OCI-LY1 (cell line): Measurements from ENCODE around the gene AKAP13.

ENCODE experiments used
- H2AFZ ChIP-seq: fragments of 200-600 bp; sonication (generic), shearing (Covaris generic); 2 replicates; pipeline ENCODE4 v1.6.0; 2014; ENCODE audit warnings: antibody characterized with exemption, mild to moderate bottlenecking, low read length
- H3F3A ChIP-seq: fragments of 200-600 bp; sonication (generic), shearing (Covaris generic); 2 replicates; pipeline ENCODE4 v1.6.0; 2014; ENCODE audit warnings: mild to moderate bottlenecking, antibody characterized with exemption, low read length, moderate library complexity; ENCODE audit not compliant: insufficient read depth
- H3K27ac ChIP-seq: fragments of 200-600 bp; sonication (generic); 2 replicates; pipeline ENCODE4 v1.5.1; 2014; ENCODE audit warnings: low read length, mixed run types, mild to moderate bottlenecking, low read depth; ENCODE audit not compliant: poor library complexity, severe bottlenecking
- H3K27me3 ChIP-seq: fragments of 200-600 bp; sonication (generic); 2 replicates; pipeline ENCODE4 v1.6.0; 2014; ENCODE audit warnings: antibody characterized with exemption, mild to moderate bottlenecking, low read length, moderate library complexity; ENCODE audit not compliant: insufficient read depth
- H3K36me3 ChIP-seq: fragments of 200-600 bp; sonication (generic); 2 replicates; pipeline ENCODE4 v1.6.1; 2014; ENCODE audit warnings: mild to moderate bottlenecking, antibody characterized with exemption, low read length, moderate library complexity, mixed read lengths; ENCODE audit not compliant: insufficient read depth
- H3K4me1 ChIP-seq: fragments of 200-600 bp; sonication (generic); 2 replicates; pipeline ENCODE4 v1.5.1; 2014; ENCODE audit warnings: mild to moderate bottlenecking, low read length, moderate library complexity; ENCODE audit not compliant: insufficient read depth, severe bottlenecking
- H3K4me2 ChIP-seq: fragments of 200-600 bp; sonication (generic), shearing (Covaris generic); 2 replicates; pipeline ENCODE4 v1.6.1; 2014; ENCODE audit warnings: low read length
- H3K4me3 ChIP-seq: fragments of 200-600 bp; sonication (generic); 2 replicates; pipeline ENCODE4 v1.5.1; 2014; ENCODE audit warnings: low read length, low read depth, mild to moderate bottlenecking, mixed read lengths; ENCODE audit not compliant: poor library complexity, severe bottlenecking
- H3K79me2 ChIP-seq: fragments of 200-600 bp; shearing (Covaris generic); 2 replicates; pipeline ENCODE4 v1.6.1; 2016; ENCODE audit warnings: mixed run types, low read length, mixed read lengths; ENCODE audit not compliant: insufficient read depth
- H3K9ac ChIP-seq: fragments of 200-600 bp; sonication (generic), shearing (Covaris generic); 2 replicates; pipeline ENCODE4 v1.6.1; 2014; ENCODE audit warnings: mild to moderate bottlenecking, low read length, mixed read lengths
- H3K9me2 ChIP-seq: fragments of 200-600 bp; sonication (generic), shearing (Covaris generic); 2 replicates; pipeline ENCODE4 v1.6.1; 2014; ENCODE audit warnings: low read depth, mild to moderate bottlenecking, low read length, mixed read lengths
- H3K9me3 ChIP-seq: fragments of 200-600 bp; shearing (Covaris generic); 2 replicates; pipeline ENCODE4 v1.6.1; 2014; ENCODE audit warnings: low read length, mixed read lengths
- H4K20me1 ChIP-seq: fragments of 200-600 bp; sonication (generic), shearing (Covaris generic); 2 replicates; pipeline ENCODE4 v1.6.0; 2016; ENCODE audit warnings: mild to moderate bottlenecking, low read length; ENCODE audit not compliant: insufficient read depth
- EZH2 ChIP-seq: fragments of 200-600 bp; sonication (generic), shearing (Covaris generic); IDR thresholded peaks from 2 replicates; pipeline ENCODE4 v1.8.0; 2017; ENCODE audit warnings: borderline replicate concordance, mixed run types, mild to moderate bottlenecking, antibody characterized with exemption, low read length, moderate library complexity, mixed read lengths
- TF ChIP-seq, protein P1 (sequence below): fragments of 200-600 bp; sonication (generic), shearing (Covaris generic); IDR thresholded peaks from 2 replicates; pipeline ENCODE4 v1.5.1; 2017; ENCODE audit warnings: mild to moderate bottlenecking, antibody characterized with exemption, low read length, moderate library complexity, mixed read lengths

Gene AKAP13

DNA sequence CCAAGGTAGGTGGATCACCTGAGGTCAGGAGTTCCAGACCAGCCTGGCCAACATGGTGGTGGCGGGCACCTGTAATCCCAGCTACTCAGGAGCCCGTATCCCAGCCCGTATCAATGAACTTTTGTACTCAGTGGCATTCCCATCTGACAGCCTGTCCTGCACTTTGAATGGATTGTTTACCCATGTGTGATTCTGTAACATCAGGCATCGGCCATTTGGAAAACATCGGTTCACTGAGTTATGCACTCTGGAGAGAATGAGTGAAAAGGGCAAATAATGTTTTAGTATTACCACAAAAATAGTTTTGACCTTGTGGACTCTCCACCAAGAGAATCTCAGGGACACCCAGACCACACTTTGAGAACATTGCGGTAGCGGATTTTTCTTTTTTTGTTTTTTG, 400.7 kb downstream of the AKAP13 start:
- TF ChIP-seq, protein P1, sequence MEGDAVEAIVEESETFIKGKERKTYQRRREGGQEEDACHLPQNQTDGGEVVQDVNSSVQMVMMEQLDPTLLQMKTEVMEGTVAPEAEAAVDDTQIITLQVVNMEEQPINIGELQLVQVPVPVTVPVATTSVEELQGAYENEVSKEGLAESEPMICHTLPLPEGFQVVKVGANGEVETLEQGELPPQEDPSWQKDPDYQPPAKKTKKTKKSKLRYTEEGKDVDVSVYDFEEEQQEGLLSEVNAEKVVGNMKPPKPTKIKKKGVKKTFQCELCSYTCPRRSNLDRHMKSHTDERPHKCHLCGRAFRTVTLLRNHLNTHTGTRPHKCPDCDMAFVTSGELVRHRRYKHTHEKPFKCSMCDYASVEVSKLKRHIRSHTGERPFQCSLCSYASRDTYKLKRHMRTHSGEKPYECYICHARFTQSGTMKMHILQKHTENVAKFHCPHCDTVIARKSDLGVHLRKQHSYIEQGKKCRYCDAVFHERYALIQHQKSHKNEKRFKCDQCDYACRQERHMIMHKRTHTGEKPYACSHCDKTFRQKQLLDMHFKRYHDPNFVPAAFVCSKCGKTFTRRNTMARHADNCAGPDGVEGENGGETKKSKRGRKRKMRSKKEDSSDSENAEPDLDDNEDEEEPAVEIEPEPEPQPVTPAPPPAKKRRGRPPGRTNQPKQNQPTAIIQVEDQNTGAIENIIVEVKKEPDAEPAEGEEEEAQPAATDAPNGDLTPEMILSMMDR, result no peak
- TF ChIP-seq EZH2, result no peak
- H3K27ac ChIP-seq, result no peak overlapping the region
- H4K20me1 ChIP-seq, result no peaks in the 10 kb centered on the region

DNA sequence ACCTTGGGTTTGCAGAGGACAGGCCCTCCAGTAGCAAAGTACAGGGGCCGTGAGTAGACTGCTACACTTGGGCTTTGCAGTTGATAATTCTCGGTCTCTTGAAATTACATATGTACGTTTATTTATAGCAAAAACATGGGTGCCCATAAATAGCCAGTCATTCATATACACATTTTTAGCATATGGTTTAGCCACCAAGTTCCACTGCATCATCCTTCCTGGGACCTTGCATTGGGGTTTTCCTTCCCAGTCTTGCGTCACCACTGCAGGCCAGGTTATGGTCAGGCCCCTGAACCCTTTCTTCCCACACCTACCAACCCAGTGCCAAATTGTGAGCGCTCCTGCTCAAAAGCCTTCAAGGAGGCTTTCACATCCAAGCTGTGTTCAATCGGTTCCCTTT, 401.7 kb downstream of the AKAP13 start:
- Histone ChIP-seq H2AFZ (no peak overlapping the region), H3K4me1 (no peaks in the 10 kb centered on the region), H3K27me3 (no peaks in the 10 kb centered on the region), H3K9ac (no peak overlapping the region), H3F3A (no peaks in the 10 kb centered on the region), H3K79me2 (no peaks in the 10 kb centered on the region), H3K9me2 (no peaks in the 10 kb centered on the region), H3K4me3 (no peak overlapping the region), H3K4me2 (no peak overlapping the region), H4K20me1 (no peaks in the 10 kb centered on the region), H3K9me3 (no peaks in the 10 kb centered on the region), H3K27ac (no peak overlapping the region), H3K36me3 (no peaks in the 10 kb centered on the region)
- TF ChIP-seq, protein P1, result no peak
- no peak for TF ChIP-seq EZH2

More for the DNA sequence above, 400.7 kb downstream of the AKAP13 start:
- Histone ChIP-seq H3K79me2 (no peaks in the 10 kb centered on the region), H3K27me3 (no peaks in the 10 kb centered on the region), H3K4me2 (no peak overlapping the region), H3K9ac (no peak overlapping the region), H3K4me3 (no peak overlapping the region), H3K36me3 (no peaks in the 10 kb centered on the region), H3K4me1 (no peaks in the 10 kb centered on the region), H3K9me3 (no peaks in the 10 kb centered on the region), H2AFZ (no peak overlapping the region), H3K9me2 (no peaks in the 10 kb centered on the region), H3F3A (no peaks in the 10 kb centered on the region)

DNA sequence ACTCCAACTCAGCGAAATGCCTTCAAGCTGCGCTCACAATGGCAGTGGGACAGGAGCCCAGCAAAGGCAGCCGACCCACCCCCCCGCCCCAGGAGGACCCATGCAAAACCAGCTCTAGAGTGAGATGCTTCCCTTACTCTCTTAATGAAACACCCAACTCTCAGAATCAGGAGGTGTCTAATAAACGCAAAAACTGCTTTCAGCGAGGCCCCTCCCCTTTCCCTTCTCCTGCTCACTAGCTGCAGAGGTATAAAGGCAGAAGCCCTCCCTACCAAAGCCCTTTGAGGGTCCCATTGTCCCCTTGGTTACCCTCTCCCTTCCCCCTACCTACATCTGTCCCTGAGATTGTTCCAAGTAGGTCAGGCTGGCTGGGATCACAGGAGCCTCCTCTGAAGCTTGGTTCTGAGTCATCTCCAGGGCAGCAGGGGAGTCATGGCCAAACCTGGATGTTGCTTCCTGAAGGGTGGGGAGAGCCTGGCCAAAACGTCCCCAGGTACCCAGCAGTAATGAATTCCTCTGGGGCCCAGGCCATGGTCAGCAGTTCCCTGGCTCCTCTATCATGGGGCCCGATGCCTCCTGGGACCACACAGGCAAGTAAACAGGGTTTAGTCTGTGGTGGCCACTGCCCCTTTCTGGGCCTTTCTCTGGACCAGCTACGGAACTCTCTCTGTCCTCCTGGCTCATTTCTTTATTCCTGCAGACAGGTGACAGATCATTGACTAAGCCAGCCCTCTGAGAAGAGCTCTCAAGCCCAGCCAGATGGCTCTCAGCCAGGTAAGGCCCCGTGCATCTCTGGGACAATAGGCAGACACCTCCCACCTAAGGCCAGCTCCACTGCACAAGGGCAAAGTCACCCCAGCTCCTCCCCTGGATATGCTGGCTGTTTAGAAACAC, 405.7 kb downstream of the AKAP13 start:
- H3K9ac ChIP-seq, result no peak overlapping the region
- no peaks in the 10 kb centered on the region for H3K9me3 ChIP-seq
- H3K9me2 ChIP-seq, result no peaks in the 10 kb centered on the region
- H3K27me3 ChIP-seq, result no peaks in the 10 kb centered on the region
- H3F3A ChIP-seq, result no peaks in the 10 kb centered on the region
- H3K27ac ChIP-seq, result no peak overlapping the region
- no peak overlapping the region for H3K4me3 ChIP-seq
- no peak overlapping the region for H2AFZ ChIP-seq
- no peak overlapping the region for H3K4me2 ChIP-seq
- TF ChIP-seq EZH2, result no peak
- TF ChIP-seq, protein P1, result no peak
- no peaks in the 10 kb centered on the region for H3K4me1 ChIP-seq
- no peaks in the 10 kb centered on the region for H4K20me1 ChIP-seq
- H3K36me3 ChIP-seq, result no peaks in the 10 kb centered on the region
- no peaks in the 10 kb centered on the region for H3K79me2 ChIP-seq
